ENCODE data around the gene GDPD5.
A peak's percentile ranks its signal among the peaks of the same experiment; 100 is the strongest.

The GDPD5 gene

DNA sequence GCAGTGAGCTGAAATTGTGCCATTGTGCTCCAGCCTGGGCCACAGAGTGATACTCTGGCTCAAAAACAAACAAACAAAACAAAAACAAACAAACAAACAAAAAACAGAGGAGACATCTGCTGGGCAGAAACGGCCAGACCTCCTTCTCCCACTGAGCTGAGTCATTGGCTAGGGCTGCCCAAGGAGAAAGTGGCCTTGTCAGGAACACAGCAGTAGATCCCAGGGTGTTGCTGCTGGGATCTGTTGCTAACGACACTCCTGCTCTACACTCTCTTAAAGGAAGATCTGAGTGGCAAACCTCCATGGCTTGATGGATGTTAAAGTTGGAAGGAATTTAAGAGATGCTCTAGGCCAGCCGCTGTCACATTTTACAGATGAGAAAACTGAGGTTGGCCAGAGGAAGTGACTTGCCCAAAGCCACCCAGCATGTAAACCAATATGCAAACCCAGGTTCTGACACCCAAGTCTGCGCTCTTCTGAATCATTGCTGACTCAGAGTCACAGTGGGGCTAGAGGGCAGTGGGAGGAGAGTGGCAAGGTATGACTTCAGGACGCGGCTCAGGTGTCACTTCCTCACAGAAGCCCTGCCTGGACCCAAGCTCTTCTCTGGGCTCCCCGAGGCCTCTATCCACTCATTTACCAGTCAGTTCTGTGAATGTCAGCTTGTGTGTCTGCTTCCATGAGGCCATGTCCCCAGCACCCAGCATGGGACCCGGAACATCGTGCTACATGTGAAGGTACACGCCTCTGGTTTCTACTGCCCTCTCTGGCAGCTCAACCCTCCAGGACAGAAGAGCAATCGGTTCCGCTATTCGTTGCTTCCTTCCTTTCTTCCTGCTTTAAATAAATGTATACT, 11.3 kb upstream of the GDPD5 start:
- peak; percentile 25 for DNase-seq (ENCODE audit: low read depth)

- no peak for DNase-seq (ENCODE audit: low read depth)
Observed at GRCh38 chr11:75535071-75535470, 9.3 kb upstream of the GDPD5 start.

GRCh38 chr11:75534259-75535069, 8.7 kb upstream of the GDPD5 start:
- no peak for DNase-seq (ENCODE audit: low read depth)

GRCh38 chr11:75533896-75534258, 8.1 kb upstream of the GDPD5 start:
- DNase-seq (ENCODE audit: low read depth) = no peak

GRCh38 chr11:75532200-75533048, 6.7 kb upstream of the GDPD5 start:
- peak; percentile 70 for DNase-seq (ENCODE audit: low read depth)

DNA sequence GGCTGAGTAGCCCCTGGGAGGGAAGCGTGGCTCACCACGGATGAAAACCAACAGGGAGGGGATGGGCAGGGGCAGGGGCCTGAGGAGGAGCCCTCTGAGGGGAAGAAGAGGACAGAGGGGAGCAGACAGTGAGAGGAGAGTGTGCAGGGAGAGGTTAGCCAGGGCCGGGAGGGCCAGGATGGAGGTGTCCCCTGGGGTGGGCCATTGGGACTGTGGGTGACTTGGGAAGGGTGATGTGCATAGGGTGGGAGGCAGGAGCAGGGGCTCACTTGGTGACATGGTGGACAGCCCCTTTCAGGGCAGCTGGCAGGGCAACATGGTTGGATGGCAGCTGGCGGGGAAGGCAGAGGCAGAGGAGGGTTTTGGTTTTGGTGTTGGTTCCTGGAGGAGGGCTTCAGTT, 5.6 kb upstream of the GDPD5 start:
- DNase-seq (ENCODE audit: low read depth) = no peak

GRCh38 chr11:75530577-75530976, 4.8 kb upstream of the GDPD5 start:
- DNase-seq (ENCODE audit: low read depth) = no peak

DNA sequence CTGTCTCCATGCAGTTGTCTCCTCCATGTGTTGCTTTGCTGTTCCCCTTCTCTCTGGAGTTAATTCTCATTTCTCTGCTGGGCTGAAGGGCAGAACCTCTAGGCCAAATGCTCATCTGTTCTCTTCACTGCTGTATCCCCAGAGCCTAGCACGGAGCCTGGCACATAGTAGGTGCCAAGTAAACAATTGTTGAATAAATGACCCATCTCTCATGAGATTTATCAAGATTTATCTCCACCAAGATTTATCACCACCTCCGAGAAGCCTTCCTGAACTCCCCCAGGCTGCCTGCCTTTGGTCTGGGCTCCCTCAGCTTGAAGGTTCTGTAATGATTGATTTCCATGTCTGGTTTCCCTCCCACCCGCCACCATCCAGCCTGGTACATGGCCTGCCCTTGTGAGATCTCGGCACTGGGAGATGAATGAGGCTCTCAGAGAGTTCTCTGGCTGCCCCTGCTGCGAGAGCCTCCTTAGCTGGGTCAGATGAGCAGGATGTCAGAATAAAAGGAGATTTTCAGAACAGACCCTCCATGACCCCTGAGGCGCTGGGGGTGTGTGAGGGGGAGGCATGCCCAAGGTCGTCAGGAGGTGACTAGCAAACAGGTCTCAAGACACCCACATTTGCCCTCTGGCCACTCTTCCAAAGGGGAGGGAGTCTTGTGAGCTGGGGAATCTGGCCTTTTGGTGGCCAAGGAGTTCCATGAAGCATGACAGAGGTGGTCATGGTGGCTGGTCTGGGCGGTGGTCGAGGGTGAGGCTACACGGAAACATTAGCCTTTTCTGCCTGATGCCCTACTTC, 2.4 kb upstream of the GDPD5 start:
- no peak for DNase-seq (ENCODE audit: low read depth)

- no peak for DNase-seq (ENCODE audit: low read depth)
Observed at GRCh38 chr11:75527130-75527529, 1.4 kb upstream of the GDPD5 start.

- DNase-seq (ENCODE audit: low read depth) = no peak
Observed at GRCh38 chr11:75526192-75526541, 426 bp upstream of the GDPD5 start.

DNA sequence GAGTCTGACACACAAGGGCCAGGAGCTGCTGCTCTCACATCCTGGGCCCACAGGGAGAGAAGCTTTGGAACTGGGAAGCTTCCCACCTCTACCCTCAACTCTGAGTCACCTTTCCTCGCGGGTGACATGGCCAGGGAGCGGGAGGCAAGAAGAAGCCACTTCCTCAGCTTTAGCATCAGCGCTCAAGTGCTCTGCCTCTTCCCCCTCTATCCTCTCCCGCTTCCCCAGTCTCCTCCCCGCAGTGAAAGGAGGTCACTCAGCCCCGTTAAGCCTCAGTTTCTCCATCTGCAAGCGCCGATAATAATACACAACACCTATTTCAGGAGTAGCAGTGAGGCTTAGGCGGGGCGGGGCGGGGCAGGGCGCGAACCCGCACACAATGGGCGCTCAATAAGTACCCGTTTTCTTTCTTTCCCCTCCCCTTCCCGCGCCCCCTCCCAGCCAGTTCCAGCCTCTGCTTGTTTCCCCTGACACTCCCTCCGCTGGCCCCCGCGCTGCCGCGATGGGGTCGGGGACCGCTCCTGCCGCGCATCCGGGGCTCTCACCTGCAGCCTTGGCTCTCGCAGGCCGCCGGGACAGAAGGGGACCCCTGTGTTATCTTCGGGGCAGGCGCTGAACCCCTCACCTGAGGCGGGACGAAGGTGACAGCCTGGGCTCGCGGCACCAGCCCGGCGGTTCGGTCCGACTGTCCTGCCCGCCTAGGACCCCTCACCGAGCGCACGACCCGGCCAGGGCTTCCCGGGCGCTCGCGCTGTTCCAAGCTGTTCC, 892 bp downstream of the GDPD5 start:
- peak; percentile 65 for DNase-seq (ENCODE audit: low read depth)

DNA sequence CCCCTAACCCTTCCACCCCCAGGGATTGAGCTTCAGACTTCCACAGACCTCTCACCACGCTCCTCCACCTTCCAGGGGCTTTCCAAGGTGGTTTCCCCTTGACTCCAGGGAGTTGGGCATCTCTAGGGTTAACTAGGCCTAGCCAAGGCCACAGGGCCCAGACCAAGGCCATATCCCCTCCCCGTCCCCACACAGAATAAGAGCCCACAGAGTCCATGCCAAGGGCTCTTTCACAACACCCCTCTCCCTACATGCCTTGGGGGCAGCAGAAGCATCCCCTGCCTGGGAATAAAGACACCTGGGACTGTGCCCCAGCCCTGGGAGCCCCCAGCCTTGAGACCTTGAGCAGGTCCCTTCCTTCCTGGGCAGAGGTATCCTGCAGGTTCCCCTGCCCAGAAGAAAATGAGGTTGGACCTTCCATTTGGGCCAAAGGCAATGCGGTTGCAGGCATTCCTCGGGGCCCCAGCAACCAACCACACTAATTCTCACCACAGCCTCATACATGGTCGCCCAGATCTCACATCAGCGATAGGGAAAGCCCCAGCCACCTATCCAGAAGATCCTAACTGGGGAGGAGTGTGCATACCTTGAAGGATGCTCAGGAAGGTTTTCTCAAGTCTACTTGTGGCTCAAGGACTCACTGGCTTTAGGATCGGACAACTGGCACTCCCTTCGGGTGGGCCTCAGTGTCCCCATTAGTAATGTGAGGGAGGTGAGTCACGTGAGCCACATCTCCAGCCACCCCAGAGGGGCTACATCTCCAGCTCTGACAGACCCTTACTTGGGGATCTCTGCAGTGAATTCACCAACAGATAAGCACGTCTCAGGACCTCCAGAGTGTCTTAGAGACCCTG, 1.7 kb downstream of the GDPD5 start:
- no peak for DNase-seq (ENCODE audit: low read depth)

DNA sequence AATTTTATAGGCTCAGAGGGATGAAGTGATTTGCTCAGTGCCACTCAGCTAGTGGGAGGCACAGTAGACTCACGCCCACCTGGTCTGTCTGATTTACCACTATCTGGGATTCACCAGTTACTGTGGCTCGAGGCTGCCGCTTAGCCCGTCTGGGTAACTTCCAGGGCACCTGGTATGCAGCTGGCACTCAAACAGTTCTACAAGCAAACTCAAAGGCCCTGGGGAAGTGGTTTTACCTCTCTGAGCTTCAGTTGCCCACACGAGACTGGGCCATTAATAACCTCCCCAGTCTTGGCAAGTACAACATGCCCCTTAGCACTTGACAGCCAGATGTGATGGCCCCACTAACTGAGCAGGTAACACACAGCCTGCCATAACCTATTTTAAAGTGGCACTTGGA, 2.6 kb downstream of the GDPD5 start:
- DNase-seq (ENCODE audit: low read depth) = no peak

GRCh38 chr11:75522286-75523044, 3.3 kb downstream of the GDPD5 start:
- DNase-seq (ENCODE audit: low read depth) = no peak

DNA sequence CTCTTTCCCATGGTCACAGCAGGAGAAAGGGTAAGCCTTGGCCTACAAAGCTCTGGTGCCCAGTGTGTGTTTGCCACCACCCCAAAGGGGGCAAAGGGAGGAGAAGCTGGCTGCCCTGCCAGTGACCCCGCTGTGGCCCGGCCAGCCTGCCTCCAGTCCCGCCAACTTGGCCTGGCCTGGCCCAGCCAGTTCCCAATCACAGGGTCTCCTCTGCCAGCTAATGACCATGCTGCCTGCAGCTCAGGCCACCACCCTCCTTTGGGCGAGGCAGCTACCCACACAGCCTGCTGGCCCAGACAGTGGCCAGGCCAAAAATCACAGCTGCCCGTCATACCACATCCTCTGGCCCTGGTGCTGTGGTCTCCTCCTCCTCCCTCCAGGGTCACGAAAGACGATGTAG, 5.1 kb downstream of the GDPD5 start:
- no peak for DNase-seq (ENCODE audit: low read depth)

- no peak for DNase-seq (ENCODE audit: low read depth)
Observed at GRCh38 chr11:75518771-75519653, 6.7 kb downstream of the GDPD5 start.

- DNase-seq (ENCODE audit: low read depth) = no peak
Observed at GRCh38 chr11:75518204-75518549, 7.6 kb downstream of the GDPD5 start.

DNA sequence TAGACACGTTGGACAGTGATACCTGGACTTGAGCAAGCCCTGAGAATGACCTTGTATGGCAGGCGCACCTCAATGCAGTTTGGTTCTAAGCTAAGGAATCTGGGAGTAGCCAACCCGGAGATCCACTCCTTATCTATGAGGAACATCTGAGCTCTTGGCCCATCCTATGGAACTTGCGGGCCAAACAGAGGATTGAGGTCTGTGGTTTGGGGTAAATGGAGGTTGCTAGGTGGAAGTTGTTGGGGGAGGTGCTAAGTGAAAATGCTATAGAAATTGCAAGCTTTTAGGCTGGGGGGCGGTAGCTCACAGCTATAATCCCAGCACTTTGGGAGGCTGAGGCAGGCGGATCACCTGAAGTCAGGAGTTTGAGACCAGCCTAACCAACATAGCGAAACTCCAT, 8.9 kb downstream of the GDPD5 start:
- DNase-seq (ENCODE audit: low read depth) = no peak
